VCaP (cell line): ENCODE data around the gene FAM229A.

Experiments used
- H3K27ac ChIP-seq: fragments of 450-650 bp; 2 replicates; pipeline ENCODE4 v1.5.1; 2017
- CTCF ChIP-seq: fragments of 450-650 bp; conservative IDR thresholded peaks from 2 replicates; pipeline ENCODE4 v1.5.1; 2017; ENCODE audit warnings: mild to moderate bottlenecking, moderate library complexity

Gene FAM229A

GRCh38 chr1:32342704-32343103, 19.6 kb downstream of the FAM229A start:
- H3K27ac ChIP-seq, result no peak overlapping the region
- no peak for TF ChIP-seq CTCF

- no peak for TF ChIP-seq CTCF
- no peak overlapping the region for H3K27ac ChIP-seq
These were observed 20.3 kb downstream of the FAM229A start for GRCh38 chr1:32341971-32342370.

GRCh38 chr1:32341186-32341757, 21.0 kb downstream of the FAM229A start:
- no peak overlapping the region for H3K27ac ChIP-seq
- TF ChIP-seq CTCF, result no peak

- H3K27ac ChIP-seq, result no peak overlapping the region
- TF ChIP-seq CTCF, result no peak
These were observed 22.8 kb downstream of the FAM229A start for GRCh38 chr1:32339363-32339978.

GRCh38 chr1:32338637-32339145, 23.6 kb downstream of the FAM229A start:
- TF ChIP-seq CTCF, result no peak
- H3K27ac ChIP-seq, result no peak overlapping the region

GRCh38 chr1:32337855-32338636, 24.2 kb downstream of the FAM229A start:
- no peak for TF ChIP-seq CTCF
- no peak overlapping the region for H3K27ac ChIP-seq

GRCh38 chr1:32336963-32337675, 25.2 kb downstream of the FAM229A start:
- no peak overlapping the region for H3K27ac ChIP-seq
- no peak for TF ChIP-seq CTCF
